HEK293 (cell line): ENCODE results near the gene ARIH2.

Experiments used
- CTCF ChIA-PET: fragments of 350-600 bp; formaldehyde crosslinking; extraction: SDS; loops from one replicate; lab custom pipeline; 2021; ENCODE audit warnings: antibody characterized with exemption; lab: Yijun Ruan, JAX
- POLR2A ChIA-PET: fragments of 300-600 bp; formaldehyde crosslinking; extraction: SDS; loops from one replicate; lab custom pipeline; 2020; ENCODE audit warnings: antibody characterized with exemption, inconsistent platforms; lab: Yijun Ruan, JAX
- H3K27ac ChIP-seq: fragments of 200-500 bp; sonication (Bioruptor generic); 2 replicates; pipeline ENCODE4 v1.5.1; 2014; ENCODE audit warnings: low read depth, low read length, control low read depth, inconsistent platforms; ENCODE audit errors: extremely low read depth
- H3K36me3 ChIP-seq, 2 experiments: fragments of 200-500 bp in 1 of 2; sonication (Bioruptor generic) in 1 of 2; 1 replicate in 1 of 2; 2 replicates in 1 of 2; pipeline ENCODE4 v1.5.1; 2014 to 2017; ENCODE audit warnings: inconsistent platforms in 2 of 2, low read length in 2 of 2; ENCODE audit not compliant: control insufficient read depth in 2 of 2, insufficient read depth in 1 of 2
- H3K4me1 ChIP-seq: fragments of 200-500 bp; sonication (Bioruptor generic); 2 replicates; pipeline ENCODE4 v1.5.1; 2014; ENCODE audit warnings: mild to moderate bottlenecking, low read length, inconsistent platforms; ENCODE audit not compliant: control insufficient read depth, insufficient read depth
- H3K4me3 ChIP-seq: 2 replicates; pipeline ENCODE4 v1.5.1; 2011; ENCODE audit warnings: low read depth, mild to moderate bottlenecking, control low read depth, low read length, moderate library complexity
- H3K9me3 ChIP-seq: fragments of 200-500 bp; sonication (Bioruptor generic); 2 replicates; pipeline ENCODE4 v1.5.1; 2014; ENCODE audit warnings: low read depth, low read length, inconsistent platforms; ENCODE audit not compliant: control insufficient read depth, insufficient read depth
- HIC1 ChIP-seq: fragments of 450-650 bp; formaldehyde crosslinking; IDR thresholded peaks from 2 replicates; pipeline ENCODE4 v1.5.1; 2016; ENCODE audit warnings: missing biosample characterization, missing genetic modification characterization
- HOXC10 ChIP-seq: sonication (generic); formaldehyde crosslinking; IDR thresholded peaks from 2 replicates; pipeline ENCODE4 v1.8.1; 2023; ENCODE audit warnings: mild to moderate bottlenecking, missing genetic modification reagents
- HOXD13 ChIP-seq: sonication (generic); formaldehyde crosslinking; IDR thresholded peaks from 2 replicates; pipeline ENCODE4 v1.8.0; 2022; ENCODE audit warnings: missing genetic modification reagents, borderline replicate concordance
- IKZF3 ChIP-seq: fragments of 450-650 bp; IDR thresholded peaks from 2 replicates; pipeline ENCODE4 v1.5.0; 2018; ENCODE audit warnings: missing biosample characterization, mild to moderate bottlenecking, missing genetic modification characterization, moderate library complexity
- KLF8 ChIP-seq: fragments of 450-650 bp; formaldehyde crosslinking; IDR thresholded peaks from 2 replicates; pipeline ENCODE4 v1.5.1; 2016; ENCODE audit warnings: missing biosample characterization, missing genetic modification characterization
- KLF9 ChIP-seq: fragments of 450-650 bp; formaldehyde crosslinking; IDR thresholded peaks from 2 replicates; pipeline ENCODE4 v1.5.1; 2016; ENCODE audit warnings: missing biosample characterization, missing genetic modification characterization, low read depth
- WT1 ChIP-seq: fragments of 450-650 bp; formaldehyde crosslinking; IDR thresholded peaks from 2 replicates; pipeline ENCODE4 v1.5.1; 2016; ENCODE audit warnings: missing biosample characterization, missing genetic modification characterization
- YY1 ChIP-seq: fragments of 450-650 bp; formaldehyde crosslinking; IDR thresholded peaks from 2 replicates; pipeline ENCODE4 v1.5.1; 2018; ENCODE audit warnings: missing biosample characterization, missing genetic modification characterization
- YY2 ChIP-seq: fragments of 450-650 bp; formaldehyde crosslinking; IDR thresholded peaks from 2 replicates; pipeline ENCODE4 v1.5.1; 2016; ENCODE audit warnings: missing biosample characterization, missing genetic modification characterization
- ZBTB26 ChIP-seq: fragments of 450-650 bp; formaldehyde crosslinking; optimal IDR thresholded peaks from 2 replicates; pipeline ENCODE3; 2016; ENCODE audit warnings: missing biosample characterization, mild to moderate bottlenecking, missing genetic modification characterization
- ZBTB8A ChIP-seq: fragments of 450-650 bp; formaldehyde crosslinking; IDR thresholded peaks from 2 replicates; pipeline ENCODE4 v1.5.1; 2016; ENCODE audit warnings: missing biosample characterization, missing genetic modification characterization
- ZEB2 ChIP-seq: fragments of 450-650 bp; formaldehyde crosslinking; IDR thresholded peaks from 2 replicates; pipeline ENCODE4 v1.5.1; 2016; ENCODE audit warnings: missing biosample characterization, missing genetic modification characterization
- ZFHX2 ChIP-seq: fragments of 450-650 bp; formaldehyde crosslinking; conservative IDR thresholded peaks from 2 replicates; pipeline ENCODE4 v1.5.1; 2016; ENCODE audit warnings: missing biosample characterization, missing genetic modification characterization
- ZNF146 ChIP-seq: fragments of 450-650 bp; formaldehyde crosslinking; IDR thresholded peaks from 2 replicates; pipeline ENCODE4 v1.5.1; 2016; ENCODE audit warnings: missing biosample characterization, missing genetic modification characterization
- ZNF2 ChIP-seq: fragments of 450-650 bp; formaldehyde crosslinking; IDR thresholded peaks from 2 replicates; pipeline ENCODE4 v1.5.1; 2016; ENCODE audit warnings: missing biosample characterization, missing genetic modification characterization
- ZNF266 ChIP-seq: fragments of 450-650 bp; formaldehyde crosslinking; IDR thresholded peaks from 2 replicates; pipeline ENCODE4 v1.5.1; 2016; ENCODE audit warnings: missing biosample characterization, missing genetic modification characterization, low read depth
- ZNF324 ChIP-seq: fragments of 450-650 bp; formaldehyde crosslinking; IDR thresholded peaks from 2 replicates; pipeline ENCODE4 v1.5.1; 2016; ENCODE audit warnings: missing biosample characterization, missing genetic modification characterization
- ZNF335 ChIP-seq: fragments of 450-650 bp; formaldehyde crosslinking; conservative IDR thresholded peaks from 2 replicates; pipeline ENCODE4 v1.5.1; 2016; ENCODE audit warnings: missing biosample characterization, missing genetic modification characterization
- ZNF341 ChIP-seq: fragments of 450-650 bp; formaldehyde crosslinking; IDR thresholded peaks from 2 replicates; pipeline ENCODE4; 2016; ENCODE audit warnings: low read depth, missing biosample characterization, missing genetic modification characterization
- ZNF350 ChIP-seq: fragments of 450-650 bp; formaldehyde crosslinking; IDR thresholded peaks from 2 replicates; pipeline ENCODE4 v1.5.0; 2017; ENCODE audit warnings: missing biosample characterization, mild to moderate bottlenecking, missing genetic modification characterization
- ZNF394 ChIP-seq: fragments of 450-650 bp; formaldehyde crosslinking; IDR thresholded peaks from 2 replicates; pipeline ENCODE4 v1.5.1; 2016; ENCODE audit warnings: missing biosample characterization, missing genetic modification characterization, mild to moderate bottlenecking, moderate library complexity, borderline replicate concordance
- ZNF404 ChIP-seq: fragments of 450-650 bp; formaldehyde crosslinking; IDR thresholded peaks from 2 replicates; pipeline ENCODE4 v1.5.1; 2017; ENCODE audit warnings: missing biosample characterization, missing genetic modification characterization
- ZNF560 ChIP-seq: fragments of 450-650 bp; formaldehyde crosslinking; IDR thresholded peaks from 2 replicates; pipeline ENCODE4 v1.5.1; 2017; ENCODE audit warnings: missing biosample characterization, missing genetic modification characterization, borderline replicate concordance
- ZNF561 ChIP-seq: fragments of 450-650 bp; IDR thresholded peaks from 2 replicates; pipeline ENCODE4 v1.5.1; 2018; ENCODE audit warnings: missing biosample characterization, missing genetic modification characterization, borderline replicate concordance
- ZNF585B ChIP-seq: fragments of 450-650 bp; formaldehyde crosslinking; IDR thresholded peaks from 2 replicates; pipeline ENCODE4 v1.5.1; 2016; ENCODE audit warnings: missing biosample characterization, missing genetic modification characterization
- ZNF600 ChIP-seq: fragments of 450-650 bp; formaldehyde crosslinking; IDR thresholded peaks from 2 replicates; pipeline ENCODE4 v1.5.1; 2016; ENCODE audit warnings: missing biosample characterization, missing genetic modification characterization
- ZNF610 ChIP-seq: fragments of 450-650 bp; formaldehyde crosslinking; IDR thresholded peaks from 2 replicates; pipeline ENCODE4 v1.5.1; 2016; ENCODE audit warnings: missing biosample characterization, missing genetic modification characterization, borderline replicate concordance
- ZNF629 ChIP-seq: fragments of 450-650 bp; formaldehyde crosslinking; IDR thresholded peaks from 2 replicates; pipeline ENCODE4 v1.5.1; 2017; ENCODE audit warnings: missing biosample characterization, missing genetic modification characterization
- ZNF658 ChIP-seq: fragments of 450-650 bp; formaldehyde crosslinking; IDR thresholded peaks from 2 replicates; pipeline ENCODE4; 2016; ENCODE audit warnings: missing biosample characterization, missing genetic modification characterization
- ZNF701 ChIP-seq: fragments of 450-650 bp; formaldehyde crosslinking; IDR thresholded peaks from 2 replicates; pipeline ENCODE4 v1.5.1; 2016; ENCODE audit warnings: missing biosample characterization, missing genetic modification characterization
- ZNF777 ChIP-seq: fragments of 450-650 bp; formaldehyde crosslinking; IDR thresholded peaks from 2 replicates; pipeline ENCODE4 v1.5.1; 2017; ENCODE audit warnings: missing biosample characterization, missing genetic modification characterization, borderline replicate concordance
- ZSCAN23 ChIP-seq: fragments of 450-650 bp; formaldehyde crosslinking; IDR thresholded peaks from 2 replicates; pipeline ENCODE4 v1.5.1; 2016; ENCODE audit warnings: missing biosample characterization, missing genetic modification characterization
- ZXDB ChIP-seq: fragments of 450-650 bp; formaldehyde crosslinking; IDR thresholded peaks from 2 replicates; pipeline ENCODE4 v1.5.1; 2016; ENCODE audit warnings: missing biosample characterization, missing genetic modification characterization

Gene ARIH2

GRCh38 chr3:48989796-48990635, 71.4 kb downstream of the ARIH2 start, which contains the start of gene P4HTM (continued):
- peak; percentile 92 for TF ChIP-seq HIC1
- TF ChIP-seq ZNF610 (tag by site-specific recombination) = no peak
- 0 out of 2 replicates have a peak, but pooled peaks have one; percentile 59 for TF ChIP-seq ZNF2
- peak; percentile 42; the same call in 1 of the 2 replicates for TF ChIP-seq IKZF3 (tag by site-specific recombination)
- TF ChIP-seq KLF9 (tag by site-specific recombination) = 0 out of 2 replicates have a peak, but pooled peaks have one; percentile 22
- TF ChIP-seq ZNF561 (tag by site-specific recombination) = peak; percentile 6; the same call in 1 of the 2 replicates
- peak; percentile 71; the same call in 1 of the 2 replicates for TF ChIP-seq ZNF629 (tag by site-specific recombination)
- TF ChIP-seq HOXC10 = no peak
- TF ChIP-seq WT1 (tag by site-specific recombination) = 0 out of 2 replicates have a peak, but pooled peaks have one; percentile 39
- no peak for TF ChIP-seq ZSCAN23 (tag by site-specific recombination)
- peak; percentile 50; the same call in 1 of the 2 replicates for TF ChIP-seq ZNF324 (tag by site-specific recombination)
- TF ChIP-seq HOXD13 (CRISPR knock-in tag) = no peak
- TF ChIP-seq ZNF777 (tag by site-specific recombination) = 0 out of 2 replicates have a peak, but pooled peaks have one; percentile 23
- no peak for TF ChIP-seq ZNF350 (tag by site-specific recombination)
- 0 out of 2 replicates have a peak, but pooled peaks have one; percentile 4 for TF ChIP-seq YY2 (tag by site-specific recombination)
- peak; percentile 60 for TF ChIP-seq ZXDB
- TF ChIP-seq ZNF658 (tag by site-specific recombination) = no peak

GRCh38 chr3:48990636-48991469, 72.2 kb downstream of the ARIH2 start:
- Histone ChIP-seq H3K9me3 (no peaks in the 10 kb centered on the region), H3K27ac (peak overlapping the region; percentile 82), H3K4me3 (peak overlapping the region; percentile 83), H3K4me1 (no peaks in the 10 kb centered on the region), H3K36me3 (peaks cover 0 to 24% of the 10 kb centered on the region in 2 experiments; a peak in 2 of 3 replicates)
- ChIA-PET CTCF (interaction anchor here (0.6 to 1.1 kb wide), 2 partner anchors 23 to 329 kb away, joined by 3 read pairs; no protein-coding TSS in a partner anchor), POLR2A (interaction anchor here (0.7 to 4.6 kb wide), 6 partner anchors 11 to 103 kb away, joined by 3 to 61 read pairs (median 6); partner anchors contain the start of genes ARIH2, NDUFAF3, QRICH1 and WDR6)
- TF ChIP-seq ZBTB8A (tag by site-specific recombination) = peak; percentile 64
- no peak for TF ChIP-seq ZNF701 (tag by site-specific recombination)
- TF ChIP-seq ZNF404 (tag by site-specific recombination) = no peak
- TF ChIP-seq ZNF600 (tag by site-specific recombination) = peak; percentile 71
- TF ChIP-seq ZFHX2 (tag by site-specific recombination) = peak; percentile 22; the same call in 1 of the 2 replicates
- peak; percentile 78 for TF ChIP-seq ZBTB26 (tag by site-specific recombination)
- TF ChIP-seq ZNF266 (tag by site-specific recombination) = no peak
- TF ChIP-seq KLF8 = no peak
- 0 out of 2 replicates have a peak, but pooled peaks have one; percentile 8 for TF ChIP-seq ZNF585B (tag by site-specific recombination)
- TF ChIP-seq ZEB2 (tag by site-specific recombination) = 0 out of 2 replicates have a peak, but pooled peaks have one; percentile 37
- TF ChIP-seq YY1 (tag by site-specific recombination) = peak; percentile 60; the same call in 1 of the 2 replicates
- peak; percentile 16; the same call in 1 of the 2 replicates for TF ChIP-seq ZNF341 (tag by site-specific recombination)
- no peak for TF ChIP-seq ZNF146 (tag by site-specific recombination)
- TF ChIP-seq ZNF335 (tag by site-specific recombination) = peak; percentile 96
- no peak for TF ChIP-seq ZNF560 (tag by site-specific recombination)
- peak; percentile 70; the same call in 1 of the 2 replicates for TF ChIP-seq ZNF394 (tag by site-specific recombination)
